ENCODE results near the gene HRH3.

- no peak for TF ChIP-seq CTCF (IDR thresholded peaks at IDR 0.05)
- TF ChIP-seq EP300 (IDR thresholded peaks at IDR 0.05; ENCODE audit: low read depth) = no peak
- no peak for TF ChIP-seq POLR2AphosphoS5 (IDR thresholded peaks at IDR 0.05)
- TF ChIP-seq POLR2A (IDR thresholded peaks at IDR 0.05) = no peak
These were observed 10.1 kb downstream of the HRH3 start for GRCh38 chr20:62209850-62210495.

Data from transverse colon (tissue), 4 donors.